Fibroblast of the conjunctiva (primary cell): ENCODE results near the gene CALU.

Source experiments
- DNase-seq: peaks from one replicate; pipeline ENCODE4 v3.0.0-alpha.2; 2010; ENCODE audit warnings: low read depth

The CALU gene

GRCh38 chr7:128788446-128789412 is 49.6 kb downstream of the CALU start:
- DNase-seq, result no peak

- DNase-seq, result no peak
Measured at GRCh38 chr7:128790315-128791041, 51.3 kb downstream of the CALU start.

DNA sequence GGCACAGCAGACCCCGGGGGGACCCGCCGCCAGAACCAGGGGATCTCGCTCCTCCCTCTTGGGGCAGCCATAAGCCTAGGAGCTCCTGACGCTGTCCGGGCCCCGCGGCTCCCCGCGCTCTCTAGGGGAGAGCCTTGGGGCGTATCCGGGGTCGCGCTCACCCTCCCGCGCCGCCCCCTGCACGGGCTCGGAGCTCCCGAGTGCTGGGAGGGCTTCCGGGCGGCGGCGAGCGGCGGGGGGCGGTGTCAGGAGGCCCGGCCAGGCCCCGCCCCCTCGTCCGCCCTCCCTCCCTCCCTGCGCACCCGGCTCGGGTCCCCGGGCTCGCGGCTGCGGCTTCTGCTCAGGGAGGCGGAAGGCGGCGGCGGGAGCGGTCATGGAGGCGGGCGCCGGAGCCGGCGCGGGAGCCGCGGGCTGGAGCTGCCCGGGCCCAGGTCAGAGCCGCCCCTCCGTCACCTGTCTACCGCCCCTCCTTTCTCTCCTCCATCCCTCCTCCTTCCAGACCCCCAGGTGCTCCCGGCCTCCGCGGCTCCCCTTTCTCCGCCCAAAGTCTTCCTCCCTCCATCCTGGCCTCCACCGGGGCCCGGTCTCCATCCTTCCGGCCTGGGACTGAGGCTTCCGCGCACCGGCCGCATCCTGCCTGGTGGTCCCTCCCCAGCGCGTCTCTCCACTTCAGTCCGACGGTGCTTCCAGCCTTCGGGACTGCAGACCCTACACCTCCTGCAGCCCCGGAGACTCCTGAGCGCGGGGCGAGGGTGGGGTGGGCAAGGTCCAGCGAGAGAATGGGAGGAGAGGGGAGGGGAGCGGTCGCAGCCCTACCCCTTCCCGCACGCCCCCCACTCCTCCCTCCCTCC is 52.2 kb downstream of the CALU start, which contains the start of gene CCDC136:
Gene CCDC136, plus strand, starts transcription at position 848 of the 851 bp plus-strand sequence. CDS start 444 bp downstream, outside the sequence.
- DNase-seq, result peak; percentile 31

DNA sequence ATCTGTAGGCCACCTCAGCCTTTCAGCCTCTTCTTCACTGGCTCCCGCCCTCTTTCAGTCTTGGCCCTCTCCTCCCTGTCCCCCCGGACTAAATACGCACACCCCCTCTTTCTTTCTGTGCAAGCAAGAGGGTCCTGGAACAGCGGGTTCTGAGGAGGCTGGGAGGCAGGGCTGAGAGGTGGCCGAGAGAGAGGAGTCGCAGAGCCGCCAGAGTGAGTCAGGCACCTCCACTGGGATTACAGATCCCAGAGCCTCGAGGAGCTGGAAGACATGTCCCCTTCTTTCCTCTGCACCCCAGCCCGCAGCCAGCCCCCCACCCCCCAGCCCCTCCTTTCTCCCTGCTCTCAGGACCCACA is 52.8 kb downstream of the CALU start:
- DNase-seq, result no peak

GRCh38 chr7:128792471-128793180 is 53.5 kb downstream of the CALU start:
- no peak for DNase-seq

- no peak for DNase-seq
Measured at GRCh38 chr7:128793181-128793547, 54.0 kb downstream of the CALU start.

- DNase-seq, result no peak
Measured at GRCh38 chr7:128794020-128794419, 54.9 kb downstream of the CALU start.

GRCh38 chr7:128794436-128794835 is 55.3 kb downstream of the CALU start:
- no peak for DNase-seq

DNA sequence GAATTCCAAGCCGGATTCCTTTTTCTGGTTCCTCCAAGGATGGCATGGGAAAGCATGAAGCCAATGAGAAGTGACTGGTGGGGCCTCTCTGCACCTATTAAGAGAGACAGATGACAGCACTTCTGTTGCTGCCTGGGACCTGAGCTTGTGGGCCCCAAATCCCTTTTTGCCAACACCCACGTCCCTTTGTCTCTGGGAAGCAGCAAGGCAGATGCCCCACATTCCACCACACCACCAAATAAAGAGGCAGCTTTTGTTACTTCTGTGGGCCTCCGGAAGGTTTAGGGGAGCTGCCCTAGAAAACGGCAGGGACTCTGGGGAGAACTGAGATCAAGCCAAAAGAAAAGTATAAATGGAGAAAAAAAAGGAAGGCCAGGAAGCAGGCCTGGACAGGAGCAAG is 56.0 kb downstream of the CALU start:
- DNase-seq, result no peak

DNA sequence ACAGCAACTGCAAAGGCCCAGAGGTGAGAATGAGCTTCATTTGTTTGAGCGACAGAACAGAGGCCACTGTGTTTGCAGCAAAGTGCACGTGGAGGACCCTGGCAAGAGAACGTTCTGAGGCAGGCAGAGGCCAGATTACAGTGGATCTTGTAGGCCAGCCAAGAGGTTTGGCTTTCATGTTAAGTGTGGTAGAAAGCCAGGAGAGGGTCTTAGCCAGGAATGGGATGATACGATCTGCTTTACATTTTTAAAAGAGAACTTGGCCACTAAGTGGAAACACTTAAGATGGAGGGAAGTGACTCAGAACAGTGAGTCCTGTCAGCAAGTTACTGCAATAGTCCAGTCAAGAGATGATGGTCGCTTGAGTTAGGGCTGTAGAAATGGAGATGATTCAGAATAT is 57.2 kb downstream of the CALU start:
- DNase-seq, result peak; percentile 86

DNA sequence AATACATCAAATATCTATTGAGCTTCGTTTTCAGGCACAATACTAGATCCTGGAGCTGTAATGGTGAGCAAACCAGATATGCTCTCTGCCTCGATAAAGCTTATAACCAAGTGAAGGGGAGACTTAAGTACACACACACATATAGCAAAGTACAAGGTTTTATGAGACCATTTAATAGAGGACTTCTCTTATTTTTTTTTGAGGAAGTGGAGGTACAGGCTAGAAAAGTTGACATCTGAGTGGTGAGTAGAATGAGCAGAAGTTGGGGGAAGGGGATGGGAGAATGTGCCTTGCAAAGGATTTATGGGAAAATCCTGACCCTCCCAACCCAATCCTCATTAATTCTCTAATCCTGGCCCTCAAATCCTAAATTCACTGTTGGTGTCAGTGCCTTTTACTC is 60.3 kb downstream of the CALU start:
- DNase-seq, result no peak

DNA sequence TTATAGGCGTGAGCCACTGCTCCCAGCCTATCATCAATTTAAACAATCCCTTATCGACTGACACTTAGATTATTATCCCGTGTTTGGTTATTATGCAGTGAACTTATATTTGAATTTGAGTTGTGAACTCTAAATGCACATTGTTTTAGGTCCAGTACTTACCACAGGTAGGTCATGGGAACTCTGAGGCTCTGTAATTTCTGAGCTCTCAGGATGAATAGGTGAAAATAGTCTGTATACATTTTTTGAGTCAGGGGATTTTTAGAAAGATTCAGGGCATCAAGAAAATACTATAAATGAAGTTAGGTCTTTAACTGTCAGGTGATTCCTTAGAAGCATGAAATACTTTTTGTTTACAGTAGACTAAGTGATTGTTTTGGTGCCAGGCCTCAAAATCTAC is 61.4 kb downstream of the CALU start:
- DNase-seq, result no peak

GRCh38 chr7:128801003-128801402 is 61.8 kb downstream of the CALU start:
- no peak for DNase-seq

- no peak for DNase-seq
Measured at GRCh38 chr7:128801667-128802418, 62.7 kb downstream of the CALU start.

DNA sequence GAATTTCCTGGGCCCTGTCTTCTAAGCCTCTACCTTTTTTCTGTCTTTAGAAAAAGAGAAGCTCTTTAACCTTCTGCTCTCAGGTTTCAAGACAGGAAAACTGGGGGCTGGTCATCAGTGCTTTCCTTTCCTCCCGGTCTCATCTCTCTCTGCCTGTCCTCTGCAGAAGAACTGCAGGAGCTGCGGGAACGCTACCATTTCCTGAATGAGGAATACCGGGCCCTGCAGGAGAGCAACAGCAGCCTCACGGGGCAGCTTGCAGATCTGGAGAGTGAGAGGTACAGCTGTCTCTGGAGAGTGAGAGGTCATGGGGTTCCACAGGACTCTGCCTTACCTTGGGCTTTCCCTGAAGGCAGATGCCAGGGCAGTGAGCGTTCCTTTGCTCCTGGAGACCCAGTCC is 65.3 kb downstream of the CALU start:
- DNase-seq, result no peak

DNA sequence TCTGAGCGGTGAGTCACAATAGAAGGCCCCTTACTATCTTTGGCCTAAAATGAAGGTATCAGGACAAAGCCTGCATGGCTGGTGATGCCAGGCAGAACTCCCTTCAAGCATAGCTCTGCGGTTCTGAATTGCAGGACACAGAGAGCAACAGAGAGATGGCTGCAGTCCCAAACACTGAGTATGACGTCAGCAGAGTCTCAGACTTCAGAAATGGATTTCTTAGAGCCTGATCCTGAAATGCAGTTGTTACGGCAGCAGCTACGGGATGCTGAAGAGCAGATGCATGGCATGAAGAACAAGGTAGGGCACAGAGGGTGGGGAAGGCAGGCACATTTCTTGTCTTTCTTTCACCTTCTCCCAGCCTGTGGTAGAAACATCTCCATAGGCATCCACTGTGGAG is 66.1 kb downstream of the CALU start:
- DNase-seq, result no peak

DNA sequence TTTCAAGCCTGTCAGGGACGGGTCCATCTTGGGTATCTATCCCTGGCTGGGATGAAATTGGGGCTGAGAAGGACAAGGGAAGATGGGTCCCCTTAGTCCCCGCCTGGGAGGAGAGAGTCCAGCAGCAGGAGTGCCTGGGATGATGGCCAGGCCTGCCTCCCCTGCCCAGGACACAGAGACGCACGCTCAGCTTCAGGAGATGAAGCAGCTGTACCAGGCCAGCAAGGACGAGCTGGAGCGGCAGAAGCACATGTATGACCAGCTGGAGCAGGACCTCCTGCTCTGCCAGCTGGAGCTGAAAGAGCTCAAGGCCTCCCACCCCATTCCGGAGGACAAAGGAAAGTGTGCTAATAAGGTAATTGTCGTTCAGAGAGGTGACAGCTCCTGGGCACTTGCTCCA is 68.0 kb downstream of the CALU start:
- no peak for DNase-seq

- no peak for DNase-seq
Measured at GRCh38 chr7:128809363-128809762, 70.2 kb downstream of the CALU start.

GRCh38 chr7:128810473-128810872 is 71.3 kb downstream of the CALU start:
- DNase-seq, result no peak

- DNase-seq, result no peak
Measured at GRCh38 chr7:128810997-128811396, 71.8 kb downstream of the CALU start.
